Left ventricle myocardium inferior (tissue), 1 donor: ENCODE measurements around the gene PARP15. TPM values are rescaled to one million over a fixed set of nuclear protein-coding genes. Genes with fewer than 3 reads are reported as not detected.

Experiments
- DNase-seq: peaks from one replicate; pipeline ENCODE4 v3.0.0-alpha.2; 2020
- H3K27ac ChIP-seq: fragments of 200-600 bp; replicated peaks from 2 replicates; pipeline ENCODE4 v1.8.0; 2021
- H3K27me3 ChIP-seq: fragments of 200-600 bp; 2 replicates; pipeline ENCODE4 v1.8.0; 2021; ENCODE audit warnings: low read depth
- H3K36me3 ChIP-seq: fragments of 200-600 bp; 2 replicates; pipeline ENCODE4 v1.8.0; 2021
- H3K4me1 ChIP-seq: fragments of 200-600 bp; 2 replicates; pipeline ENCODE4 v1.8.0; 2021
- H3K4me3 ChIP-seq: fragments of 200-600 bp; 2 replicates; pipeline ENCODE4 v1.8.0; 2021; ENCODE audit warnings: mild to moderate bottlenecking, moderate library complexity
- H3K9me3 ChIP-seq: fragments of 200-600 bp; replicated peaks from 2 replicates; pipeline ENCODE4 v1.8.0; 2021
- intact Hi-C: fragments of 100-400 bp; cut with micrococcal nuclease; formaldehyde crosslinking; loops from one replicate; pipeline ENCODE4 v1.11.0; 2022
- total RNA-seq: library from RNA; stranded (reverse); fragmentation: NEBNext Ultra II Directional; extraction: Animal tissue kit (Norgen Biotek cat#: 25700); gene quantifications from one replicate; pipeline ENCODE4 v1.2.1, GENCODE V29; 2021
- TF ChIP-seq, protein P1 (sequence below): fragments of 200-600 bp; IDR thresholded peaks from 2 replicates; pipeline ENCODE4 v1.8.0; 2021; ENCODE audit warnings: antibody characterized with exemption, mild to moderate bottlenecking, borderline replicate concordance
- donor health status: DM: no; HTN: yes; CAD: no; lungs with severe emphysema.

The PARP15 gene
- total RNA-seq, 1 donor from 2014 or later: 0.80 TPM

- no peaks in the 10 kb centered on the region for H3K36me3 ChIP-seq
These were observed 45.8 kb downstream of the PARP15 start for GRCh38 chr3:122623031-122623829.

GRCh38 chr3:122626515-122627180 lies 49.2 kb downstream of the PARP15 start:
- H3K36me3 ChIP-seq: no peaks in the 10 kb centered on the region
- TF ChIP-seq, protein P1, sequence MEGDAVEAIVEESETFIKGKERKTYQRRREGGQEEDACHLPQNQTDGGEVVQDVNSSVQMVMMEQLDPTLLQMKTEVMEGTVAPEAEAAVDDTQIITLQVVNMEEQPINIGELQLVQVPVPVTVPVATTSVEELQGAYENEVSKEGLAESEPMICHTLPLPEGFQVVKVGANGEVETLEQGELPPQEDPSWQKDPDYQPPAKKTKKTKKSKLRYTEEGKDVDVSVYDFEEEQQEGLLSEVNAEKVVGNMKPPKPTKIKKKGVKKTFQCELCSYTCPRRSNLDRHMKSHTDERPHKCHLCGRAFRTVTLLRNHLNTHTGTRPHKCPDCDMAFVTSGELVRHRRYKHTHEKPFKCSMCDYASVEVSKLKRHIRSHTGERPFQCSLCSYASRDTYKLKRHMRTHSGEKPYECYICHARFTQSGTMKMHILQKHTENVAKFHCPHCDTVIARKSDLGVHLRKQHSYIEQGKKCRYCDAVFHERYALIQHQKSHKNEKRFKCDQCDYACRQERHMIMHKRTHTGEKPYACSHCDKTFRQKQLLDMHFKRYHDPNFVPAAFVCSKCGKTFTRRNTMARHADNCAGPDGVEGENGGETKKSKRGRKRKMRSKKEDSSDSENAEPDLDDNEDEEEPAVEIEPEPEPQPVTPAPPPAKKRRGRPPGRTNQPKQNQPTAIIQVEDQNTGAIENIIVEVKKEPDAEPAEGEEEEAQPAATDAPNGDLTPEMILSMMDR: no peak
- H3K9me3 ChIP-seq: no peaks in the 10 kb centered on the region
- H3K27me3 ChIP-seq: peaks cover 6% of the 10 kb centered on the region
- intact Hi-C loops: no loop called here
- H3K4me3 ChIP-seq: no peak overlapping the region
- H3K4me1 ChIP-seq: no peaks in the 10 kb centered on the region
- DNase-seq: no peak
- H3K27ac ChIP-seq: no peak overlapping the region

More at GRCh38 chr3:122623031-122623829, 45.8 kb downstream of the PARP15 start:
- Histone ChIP-seq H3K4me1 (no peaks in the 10 kb centered on the region), H3K4me3 (no peak overlapping the region), H3K27me3 (peaks cover 6% of the 10 kb centered on the region), H3K27ac (no peak overlapping the region), H3K9me3 (no peaks in the 10 kb centered on the region)
- no peak for DNase-seq
- intact Hi-C loops: no loop called here
- TF ChIP-seq, protein P1: no peak

GRCh38 chr3:122627301-122627700 lies 49.9 kb downstream of the PARP15 start:
- Histone ChIP-seq H3K27me3 (peaks cover 6% of the 10 kb centered on the region), H3K9me3 (no peaks in the 10 kb centered on the region), H3K4me1 (no peaks in the 10 kb centered on the region), H3K36me3 (no peaks in the 10 kb centered on the region), H3K4me3 (no peak overlapping the region), H3K27ac (no peak overlapping the region)
- DNase-seq: no peak
- intact Hi-C loops: no loop called here
- TF ChIP-seq, protein P1: no peak

DNA sequence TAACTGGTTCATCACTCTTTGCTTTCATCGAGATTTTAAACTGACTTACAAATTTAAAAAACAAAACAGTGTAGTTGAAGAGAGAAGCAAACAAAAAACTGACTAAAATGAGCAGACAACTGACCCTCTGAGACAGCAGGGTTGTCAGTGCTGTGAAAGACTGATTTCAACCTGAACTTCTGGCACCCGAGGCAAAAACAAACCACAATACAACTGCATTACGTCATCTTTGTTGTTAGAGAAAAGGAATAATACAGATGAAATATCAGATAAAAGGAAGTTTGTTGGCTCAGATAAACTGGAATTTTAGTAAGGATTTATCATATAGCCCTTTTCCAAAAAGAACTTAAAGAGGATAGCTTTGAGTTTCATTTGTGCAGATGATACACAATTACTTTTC lies 51.1 kb downstream of the PARP15 start:
- H3K27me3 ChIP-seq: peaks cover 6% of the 10 kb centered on the region
- intact Hi-C loops: no loop called here
- DNase-seq: no peak
- no peaks in the 10 kb centered on the region for H3K4me1 ChIP-seq
- TF ChIP-seq, protein P1: no peak
- no peaks in the 10 kb centered on the region for H3K9me3 ChIP-seq
- H3K27ac ChIP-seq: no peak overlapping the region
- H3K36me3 ChIP-seq: no peaks in the 10 kb centered on the region
- no peak overlapping the region for H3K4me3 ChIP-seq

DNA sequence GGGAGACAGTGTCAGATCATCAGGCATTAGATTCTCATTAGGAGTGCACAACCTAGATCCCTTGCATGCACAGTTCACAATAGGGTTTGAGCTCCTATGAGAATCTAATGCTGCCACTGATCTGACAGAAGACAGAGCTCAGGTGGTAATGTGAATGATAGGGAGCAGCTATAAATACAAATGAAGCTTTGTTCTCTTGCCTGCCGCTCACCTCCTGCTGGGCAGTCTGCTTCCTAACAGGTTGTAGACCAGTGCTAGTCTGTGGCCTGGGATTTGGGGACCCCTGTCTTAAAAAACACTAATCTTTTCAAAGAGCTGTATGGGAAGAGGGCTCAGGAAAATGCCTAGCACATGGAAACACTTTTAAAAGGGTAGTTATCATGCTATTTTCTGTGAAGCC lies 52.3 kb downstream of the PARP15 start:
- Histone ChIP-seq H3K27ac (no peak overlapping the region), H3K27me3 (no peaks in the 10 kb centered on the region), H3K4me1 (no peaks in the 10 kb centered on the region), H3K4me3 (no peak overlapping the region), H3K9me3 (no peaks in the 10 kb centered on the region), H3K36me3 (no peaks in the 10 kb centered on the region)
- TF ChIP-seq, protein P1: no peak
- no peak for DNase-seq
- intact Hi-C loops: no loop called here
